Hematopoietic multipotent progenitor cell (in vitro differentiated cells): ENCODE data around the gene NFIC. TPM values are rescaled to one million over a fixed set of nuclear protein-coding genes. Genes with fewer than 3 reads are reported as not detected.
A peak's percentile ranks its signal among the peaks of the same experiment; 100 is the strongest.
"Not testable (repeated sequence)": the region's sequence is repeated elsewhere in the genome, so short reads cannot be mapped to it uniquely, and the experiment has no call there.

ENCODE experiments used
- DNase-seq, 3 donors: peaks; one replicate each; pipeline ENCODE4 v3.0.0-alpha.2; 2011 to 2015; ENCODE audit warnings: low read depth in 2 of 3, low spot score in 2 of 3
- total RNA-seq: library from RNA; depleted of rRNA; stranded (reverse); fragments of >200 nt; gene quantifications from one replicate; pipeline ENCODE4 v1.2.3, GENCODE V29; 2012

The NFIC gene
- total RNA-seq, 1 donor: 36.1 TPM

GRCh38 chr19:3505598-3506383, 139.4 kb downstream of the NFIC start, which contains the start of gene FZR1:
Gene FZR1, plus strand, starts transcription at chr19:3506311. Its CDS starts 16,679 bp downstream, at chr19:3522990.
- peak; percentile 99 for DNase-seq

GRCh38 chr19:3506384-3507340, 140.3 kb downstream of the NFIC start:
- DNase-seq: peak in 2 of 3 donors; percentile 45 to 55

- DNase-seq: no peak
Observed at GRCh38 chr19:3507371-3508120, 141.2 kb downstream of the NFIC start.

- not testable (repeated sequence) for DNase-seq
Observed at GRCh38 chr19:3508121-3508661, 141.8 kb downstream of the NFIC start.

GRCh38 chr19:3508771-3509535, 142.6 kb downstream of the NFIC start:
- no peak for DNase-seq

- DNase-seq: no peak
Observed at GRCh38 chr19:3509566-3509989, 143.2 kb downstream of the NFIC start.

- no peak for DNase-seq
Observed at GRCh38 chr19:3510727-3511126, 144.3 kb downstream of the NFIC start.

- DNase-seq: no peak
Observed at GRCh38 chr19:3511506-3512251, 145.3 kb downstream of the NFIC start.

GRCh38 chr19:3512562-3513228, 146.3 kb downstream of the NFIC start:
- no peak for DNase-seq

- no peak for DNase-seq
Observed at GRCh38 chr19:3513229-3514140, 147.1 kb downstream of the NFIC start.

GRCh38 chr19:3514930-3515329, 148.5 kb downstream of the NFIC start:
- no peak for DNase-seq

- DNase-seq: no peak
Observed at GRCh38 chr19:3515891-3516422, 149.6 kb downstream of the NFIC start.

GRCh38 chr19:3516675-3517207, 150.4 kb downstream of the NFIC start:
- peak in 1 of 3 donors; percentile 14 for DNase-seq

GRCh38 chr19:3517638-3518037, 151.3 kb downstream of the NFIC start:
- no peak for DNase-seq

- no peak for DNase-seq
Observed at GRCh38 chr19:3518255-3518654, 151.9 kb downstream of the NFIC start.

GRCh38 chr19:3518659-3519058, 152.3 kb downstream of the NFIC start:
- no peak for DNase-seq
